Right ventricle myocardium superior (tissue), 1 donor: ENCODE measurements around the gene ANKRD44. TPM values are rescaled to one million over a fixed set of nuclear protein-coding genes. Genes with fewer than 3 reads are reported as not detected.

Experiments
- ATAC-seq: fragments of 200-7000 bp; cut with Tn5 transposase; one replicate; pipeline ENCODE4 v1.9.1; 2020; ENCODE audit warnings: mild to moderate bottlenecking; ENCODE audit not compliant: poor library complexity
- DNase-seq: peaks from one replicate; pipeline ENCODE4 v3.0.0-alpha.2; 2020
- intact Hi-C: fragments of 100-400 bp; cut with DNase I; formaldehyde crosslinking; loops from one replicate; pipeline ENCODE4 v1.11.2; 2022
- total RNA-seq: library from RNA; stranded (reverse); fragmentation: NEBNext Ultra II Directional; extraction: Animal tissue kit (Norgen Biotek cat#: 25700); gene quantifications from one replicate; pipeline ENCODE4 v1.2.1, GENCODE V29; 2021
- donor health status: DM: no; HTN: yes; CAD: no; lungs with severe emphysema.

The ANKRD44 gene
- total RNA-seq, 1 donor from 2014 or later: 7.4 TPM

- intact Hi-C loops: no loop called here
Observed at GRCh38 chr2:197121255-197121654, 189.3 kb downstream of the ANKRD44 start.

GRCh38 chr2:197116306-197116879, 194.2 kb downstream of the ANKRD44 start:
- ATAC-seq: no peak
- intact Hi-C loops: loop anchor here (10.0 kb wide), 1 partner anchor 198 kb away; the partner anchor contains the start of gene ANKRD44
- DNase-seq: no peak

More at GRCh38 chr2:197121255-197121654, 189.3 kb downstream of the ANKRD44 start:
- no peak for DNase-seq
- no peak for ATAC-seq

GRCh38 chr2:197115325-197115724, 195.3 kb downstream of the ANKRD44 start:
- intact Hi-C loops: loop anchor here (2.0 to 10.0 kb wide), 2 partner anchors 199 to 261 kb away; partner anchors contain the start of gene ANKRD44
- DNase-seq (no peak), ATAC-seq (no peak)

GRCh38 chr2:197113275-197113711, 197.3 kb downstream of the ANKRD44 start:
- DNase-seq (no peak), ATAC-seq (no peak)
- intact Hi-C loops: loop anchor here (10.0 kb wide), 1 partner anchor 202 kb away; the partner anchor contains the start of gene ANKRD44

GRCh38 chr2:197109326-197109725, 201.3 kb downstream of the ANKRD44 start:
- ATAC-seq: no peak
- intact Hi-C loops: no loop called here
- no peak for DNase-seq

GRCh38 chr2:197108758-197109157, 201.8 kb downstream of the ANKRD44 start:
- ATAC-seq: peak; percentile 91
- DNase-seq: peak; percentile 87
- intact Hi-C loops: no loop called here

GRCh38 chr2:197107291-197108269, 203.0 kb downstream of the ANKRD44 start:
- no peak for DNase-seq
- intact Hi-C loops: no loop called here
- peak; percentile 80 for ATAC-seq

- ATAC-seq (no peak), DNase-seq (no peak)
- intact Hi-C loops: no loop called here
Observed at GRCh38 chr2:197103363-197103762, 207.2 kb downstream of the ANKRD44 start.

- no peak for DNase-seq
- intact Hi-C loops: no loop called here
- ATAC-seq: no peak
Observed at GRCh38 chr2:197102231-197102630, 208.3 kb downstream of the ANKRD44 start.

GRCh38 chr2:197101519-197101918, 209.1 kb downstream of the ANKRD44 start:
- DNase-seq: no peak
- no peak for ATAC-seq
- intact Hi-C loops: no loop called here

- ATAC-seq (peak; percentile 92), DNase-seq (peak; percentile 76)
- intact Hi-C loops: no loop called here
Observed at GRCh38 chr2:197097578-197098366, 212.8 kb downstream of the ANKRD44 start.

GRCh38 chr2:197096649-197097048, 213.9 kb downstream of the ANKRD44 start:
- DNase-seq (no peak), ATAC-seq (no peak)
- intact Hi-C loops: no loop called here

GRCh38 chr2:197092431-197092830, 218.1 kb downstream of the ANKRD44 start:
- DNase-seq (no peak), ATAC-seq (peak; percentile 70)
- intact Hi-C loops: no loop called here

- intact Hi-C loops: no loop called here
Observed at GRCh38 chr2:197090742-197091367, 219.7 kb downstream of the ANKRD44 start.

GRCh38 chr2:197089655-197090054, 220.9 kb downstream of the ANKRD44 start:
- ATAC-seq: no peak
- intact Hi-C loops: no loop called here
- no peak for DNase-seq

More at GRCh38 chr2:197090742-197091367, 219.7 kb downstream of the ANKRD44 start:
- ATAC-seq (no peak), DNase-seq (no peak)

GRCh38 chr2:197088694-197089093, 221.9 kb downstream of the ANKRD44 start:
- intact Hi-C loops: no loop called here
- no peak for ATAC-seq
- DNase-seq: no peak

- DNase-seq: no peak
- peak; percentile 58 for ATAC-seq
- intact Hi-C loops: no loop called here
Observed at GRCh38 chr2:197086500-197086899, 224.1 kb downstream of the ANKRD44 start.

GRCh38 chr2:197085665-197086064, 224.9 kb downstream of the ANKRD44 start:
- DNase-seq (no peak), ATAC-seq (no peak)
- intact Hi-C loops: no loop called here
